HG03565 (cell line): ENCODE results near the gene TP53TG5.

Experiments
- ATAC-seq: cut with Tn5 transposase; IDR thresholded peaks from one replicate; pipeline ENCODE4 v1.9.1; 2021; ENCODE audit warnings: mild to moderate bottlenecking, moderate library complexity; ENCODE audit not compliant: unreplicated experiment

The TP53TG5 gene

GRCh38 chr20:45347936-45348778 is 30.0 kb downstream of the TP53TG5 start, which contains the start of gene SDC4:
TSS of gene SDC4 (minus strand) at chr20:45348424. CDS start at chr20:45348384, 40 bp downstream.
- ATAC-seq, result no peak

GRCh38 chr20:45347297-45347935 is 30.7 kb downstream of the TP53TG5 start:
- ATAC-seq, result no peak

- no peak for ATAC-seq
These were observed 31.3 kb downstream of the TP53TG5 start for GRCh38 chr20:45346851-45347250.

- no peak for ATAC-seq
These were observed 31.8 kb downstream of the TP53TG5 start for GRCh38 chr20:45346291-45346718.

GRCh38 chr20:45345104-45345936 is 32.8 kb downstream of the TP53TG5 start:
- ATAC-seq, result no peak

- ATAC-seq, result no peak
These were observed 33.8 kb downstream of the TP53TG5 start for GRCh38 chr20:45344168-45344860.

GRCh38 chr20:45343532-45344167 is 34.5 kb downstream of the TP53TG5 start:
- ATAC-seq, result no peak

- ATAC-seq, result no peak
These were observed 35.1 kb downstream of the TP53TG5 start for GRCh38 chr20:45342855-45343531.

GRCh38 chr20:45341939-45342854 is 35.9 kb downstream of the TP53TG5 start:
- no peak for ATAC-seq

GRCh38 chr20:45341579-45341938 is 36.6 kb downstream of the TP53TG5 start:
- ATAC-seq, result no peak

GRCh38 chr20:45340951-45341350 is 37.2 kb downstream of the TP53TG5 start:
- no peak for ATAC-seq

- no peak for ATAC-seq
These were observed 37.8 kb downstream of the TP53TG5 start for GRCh38 chr20:45340236-45340847.

GRCh38 chr20:45339799-45340198 is 38.3 kb downstream of the TP53TG5 start:
- no peak for ATAC-seq

GRCh38 chr20:45339084-45339483 is 39.0 kb downstream of the TP53TG5 start:
- no peak for ATAC-seq

GRCh38 chr20:45338121-45339030 is 39.7 kb downstream of the TP53TG5 start:
- ATAC-seq, result no peak

- ATAC-seq, result no peak
These were observed 40.6 kb downstream of the TP53TG5 start for GRCh38 chr20:45337367-45338120.
